ENCODE measurements around the gene RAB7A. TPM values are rescaled to one million over a fixed set of nuclear protein-coding genes. Genes with fewer than 3 reads are reported as not detected.

The RAB7A gene
- total RNA-seq, 4 donors from 2014 or later = 91.6 to 210 (median 126) TPM

DNA sequence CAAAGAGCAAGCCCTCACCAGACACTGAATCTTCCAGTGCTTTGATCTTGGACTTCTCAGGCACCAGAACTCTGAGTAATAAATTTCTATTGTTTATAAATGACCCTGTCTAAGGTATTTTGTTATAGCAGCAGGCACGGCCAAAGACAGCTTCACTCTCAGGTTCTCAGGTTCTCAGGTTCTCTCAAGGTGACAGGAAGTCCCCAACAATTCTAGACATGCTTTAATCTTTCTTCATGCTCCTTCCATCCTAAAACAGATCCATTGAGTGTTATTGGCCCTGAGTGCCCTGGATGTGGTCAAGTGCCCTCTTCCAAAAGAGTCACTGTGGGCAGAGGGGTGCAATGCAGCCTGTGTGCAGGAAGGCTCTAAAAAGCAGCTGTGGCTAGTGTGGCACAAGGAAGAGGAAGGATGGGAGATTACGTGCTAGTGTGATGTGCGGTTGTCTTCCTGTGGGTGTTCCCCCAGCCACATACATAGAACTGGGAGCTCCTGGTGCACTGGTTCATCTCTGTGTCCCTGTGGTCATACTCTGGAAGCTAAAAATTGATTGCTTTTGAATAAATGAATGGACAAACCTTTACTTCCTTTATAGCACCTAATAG, 11.0 kb upstream of the RAB7A start:
- TF ChIP-seq, protein P1, sequence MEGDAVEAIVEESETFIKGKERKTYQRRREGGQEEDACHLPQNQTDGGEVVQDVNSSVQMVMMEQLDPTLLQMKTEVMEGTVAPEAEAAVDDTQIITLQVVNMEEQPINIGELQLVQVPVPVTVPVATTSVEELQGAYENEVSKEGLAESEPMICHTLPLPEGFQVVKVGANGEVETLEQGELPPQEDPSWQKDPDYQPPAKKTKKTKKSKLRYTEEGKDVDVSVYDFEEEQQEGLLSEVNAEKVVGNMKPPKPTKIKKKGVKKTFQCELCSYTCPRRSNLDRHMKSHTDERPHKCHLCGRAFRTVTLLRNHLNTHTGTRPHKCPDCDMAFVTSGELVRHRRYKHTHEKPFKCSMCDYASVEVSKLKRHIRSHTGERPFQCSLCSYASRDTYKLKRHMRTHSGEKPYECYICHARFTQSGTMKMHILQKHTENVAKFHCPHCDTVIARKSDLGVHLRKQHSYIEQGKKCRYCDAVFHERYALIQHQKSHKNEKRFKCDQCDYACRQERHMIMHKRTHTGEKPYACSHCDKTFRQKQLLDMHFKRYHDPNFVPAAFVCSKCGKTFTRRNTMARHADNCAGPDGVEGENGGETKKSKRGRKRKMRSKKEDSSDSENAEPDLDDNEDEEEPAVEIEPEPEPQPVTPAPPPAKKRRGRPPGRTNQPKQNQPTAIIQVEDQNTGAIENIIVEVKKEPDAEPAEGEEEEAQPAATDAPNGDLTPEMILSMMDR (IDR thresholded peaks at IDR 0.05; ENCODE audit: low read depth) = no peak

GRCh38 chr3:128720891-128721290, 5.1 kb upstream of the RAB7A start:
- TF ChIP-seq, protein P1 (IDR thresholded peaks at IDR 0.05; ENCODE audit: low read depth) = no peak

DNA sequence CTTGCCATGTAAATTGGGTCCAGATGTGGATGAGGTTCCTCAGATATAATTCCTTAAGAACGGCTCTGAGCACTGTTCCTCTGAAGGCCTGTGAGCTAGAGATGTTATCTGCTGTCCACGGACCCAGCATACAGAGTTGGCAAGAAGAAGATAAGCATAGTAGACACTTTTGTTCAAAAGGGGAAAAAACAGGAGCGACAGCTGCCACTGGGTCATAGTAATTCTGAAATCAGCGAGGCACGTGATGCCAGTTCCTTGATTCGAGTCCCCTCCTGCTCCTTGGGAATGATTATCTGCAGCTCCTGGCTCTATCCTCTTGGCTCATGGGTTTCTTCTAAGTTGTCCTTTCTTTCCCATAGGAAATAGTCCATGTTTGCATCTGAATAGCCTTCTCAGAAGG, 2.5 kb upstream of the RAB7A start:
- TF ChIP-seq, protein P1 (IDR thresholded peaks at IDR 0.05; ENCODE audit: low read depth) = no peak

GRCh38 chr3:128725547-128726022, 398 bp upstream of the RAB7A start:
- TF ChIP-seq, protein P1 (IDR thresholded peaks at IDR 0.05; ENCODE audit: low read depth) = no peak

DNA sequence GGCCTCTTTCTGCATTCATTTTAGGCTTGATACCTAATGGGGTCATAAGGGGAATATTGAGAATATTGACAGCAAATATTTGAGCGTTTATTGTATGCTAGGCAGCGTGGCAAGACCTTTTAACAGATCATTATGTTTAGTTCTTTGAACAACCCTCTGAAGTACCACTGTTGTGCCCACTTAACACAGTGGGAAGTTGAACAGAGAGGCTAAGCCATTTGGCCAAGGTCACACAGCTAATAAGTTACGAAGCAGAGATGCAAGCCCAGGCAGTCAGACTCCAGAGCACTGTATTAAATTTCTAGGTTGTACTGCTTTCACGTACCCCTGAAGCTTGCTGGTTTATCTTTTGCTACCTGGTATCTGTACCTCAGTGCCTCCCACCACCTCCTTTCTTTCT, 1.1 kb downstream of the RAB7A start:
- TF ChIP-seq, protein P1 (IDR thresholded peaks at IDR 0.05; ENCODE audit: low read depth) = no peak

DNA sequence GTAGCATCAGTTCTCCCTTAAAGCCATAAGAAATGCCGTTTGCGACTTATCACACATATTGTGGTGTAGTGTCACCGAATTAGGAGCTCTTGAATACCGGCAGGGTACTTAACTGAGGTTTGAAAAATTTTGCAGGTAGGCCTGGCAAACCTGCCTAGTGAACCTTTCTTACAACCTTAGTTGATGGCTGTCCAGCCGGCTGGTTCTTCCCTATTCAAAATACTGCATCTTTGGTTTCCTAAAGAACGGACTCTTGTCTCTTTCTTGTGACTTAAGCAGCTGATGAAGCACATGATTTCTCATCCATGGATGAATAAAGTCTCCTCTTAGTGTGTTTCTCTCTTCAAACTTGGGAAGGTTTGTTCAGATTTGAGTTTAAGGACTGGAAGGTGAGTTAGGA, 1.5 kb downstream of the RAB7A start:
- TF ChIP-seq, protein P1 (IDR thresholded peaks at IDR 0.05; ENCODE audit: low read depth) = no peak

GRCh38 chr3:128727996-128728395, 2.0 kb downstream of the RAB7A start:
- TF ChIP-seq, protein P1 (IDR thresholded peaks at IDR 0.05; ENCODE audit: low read depth) = no peak
